ENCODE data around the gene ADAMTS15.

DNA sequence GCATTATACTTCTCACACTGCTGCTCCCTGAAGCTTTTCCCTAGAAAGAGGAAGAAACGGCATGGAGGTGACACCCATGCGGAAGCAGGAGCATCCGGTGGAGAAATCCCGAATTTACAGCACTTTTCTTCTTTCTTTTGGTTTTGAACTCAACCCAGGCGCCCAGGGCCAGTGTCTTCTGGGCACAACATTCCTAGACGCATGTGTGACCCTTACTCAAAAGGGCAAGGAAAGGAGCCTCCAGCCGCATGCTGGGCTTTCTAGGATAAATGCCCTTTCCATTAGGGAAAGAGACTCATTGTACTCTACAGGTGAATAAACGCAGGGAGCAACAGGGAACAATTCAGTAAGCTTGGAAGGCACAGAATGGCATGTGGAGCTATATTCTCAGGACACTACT is 39.5 kb upstream of the ADAMTS15 start:
- TF ChIP-seq GATA2 (IDR thresholded peaks at IDR 0.05; ENCODE audit: low read depth, low read length) (no peak), GATA3 (IDR thresholded peaks at IDR 0.05; ENCODE audit: low read depth, low read length) (no peak)
